H1 (cell line): Measurements from ENCODE around the gene RAB31. TPM values are rescaled to one million over a fixed set of nuclear protein-coding genes. Genes with fewer than 3 reads are reported as not detected.
A peak's percentile ranks its signal among the peaks of the same experiment; 100 is the strongest.

Source experiments
- CTCF ChIA-PET: fragments of 300-600 bp; sonication (Branson Sonifier 250); formaldehyde crosslinking; loops from one replicate; lab custom pipeline; 2021; ENCODE audit not compliant: partially characterized antibody; lab: Charles Lee
- POLR2A ChIA-PET: fragments of 300-600 bp; sonication (Branson Sonifier 250); formaldehyde crosslinking; loops from one replicate; lab custom pipeline; 2021; ENCODE audit warnings: inconsistent platforms; ENCODE audit not compliant: partially characterized antibody; lab: Charles Lee
- DNase-seq, 2 experiments: peaks; one replicate each; pipeline versions ENCODE4 v3.0.0 to v3.0.0-alpha.2; 2010 to 2022; ENCODE audit warnings: low spot score in 2 of 2, low read depth in 1 of 2, mixed read lengths in 1 of 2
- FAIRE-seq: peaks from 2 replicates; lab custom pipeline; 2011; peaks lifted over from hg19 to GRCh38; lab: Jason Lieb, UNC
- H2AFZ ChIP-seq: 2 replicates; pipeline ENCODE4 v1.8.1; 2012; ENCODE audit warnings: low read length, inconsistent platforms
- H2AK5ac ChIP-seq: 2 replicates; pipeline ENCODE4 v1.6.1; 2013; ENCODE audit warnings: low read depth, low read length
- H2BK120ac ChIP-seq: replicated peaks from 2 replicates; pipeline ENCODE3; 2013; ENCODE audit warnings: low read depth, low read length, inconsistent platforms
- H2BK12ac ChIP-seq: 2 replicates; pipeline ENCODE4 v1.6.1; 2013; ENCODE audit warnings: low read depth, low read length
- H2BK15ac ChIP-seq: 2 replicates; pipeline ENCODE4 v1.6.1; 2013; ENCODE audit warnings: low read length
- H2BK20ac ChIP-seq: 2 replicates; pipeline ENCODE4 v1.6.1; 2013; ENCODE audit warnings: low read length
- H2BK5ac ChIP-seq: 2 replicates; pipeline ENCODE4 v1.6.1; 2013; ENCODE audit warnings: low read depth, low read length
- H3K14ac ChIP-seq: 2 replicates; pipeline ENCODE4 v1.6.1; 2013; ENCODE audit warnings: inconsistent platforms; ENCODE audit not compliant: insufficient read length
- H3K18ac ChIP-seq: 2 replicates; pipeline ENCODE4 v1.6.1; 2013; ENCODE audit warnings: low read length; ENCODE audit errors: extremely low read depth
- H3K23ac ChIP-seq: 2 replicates; pipeline ENCODE4 v1.6.1; 2013; ENCODE audit warnings: inconsistent platforms; ENCODE audit not compliant: insufficient read length
- H3K23me2 ChIP-seq: 2 replicates; pipeline ENCODE4 v1.6.1; 2013; ENCODE audit warnings: low read depth, low read length
- H3K27ac ChIP-seq: 2 replicates; pipeline ENCODE4 v1.6.1; 2011; ENCODE audit warnings: low read depth, low read length, inconsistent platforms
- H3K27me3 ChIP-seq, 4 experiments: replicated peaks in 1 of 4; 1 replicate in 1 of 4; 2 replicates in 3 of 4; pipeline versions ENCODE4 v1.6.1 to v1.8.1; 2011 to 2013; ENCODE audit warnings: low read length in 3 of 4, mild to moderate bottlenecking in 3 of 4, inconsistent platforms in 2 of 4, mixed read lengths in 2 of 4, moderate library complexity in 1 of 4; ENCODE audit not compliant: control insufficient read depth in 3 of 4, insufficient read depth in 3 of 4; ENCODE audit errors: extremely low read depth in 1 of 4
- H3K36me3 ChIP-seq, 4 experiments: 2 replicates each; pipeline versions ENCODE4 v1.6.1 to v1.8.1; 2011 to 2013; ENCODE audit warnings: mild to moderate bottlenecking in 4 of 4, low read length in 3 of 4, moderate library complexity in 2 of 4, control low read depth in 1 of 4, inconsistent platforms in 1 of 4; ENCODE audit not compliant: insufficient read depth in 4 of 4, control insufficient read depth in 2 of 4
- H3K4ac ChIP-seq: replicated peaks from 2 replicates; pipeline ENCODE3; 2013; ENCODE audit warnings: low read length, low read depth, mixed read lengths, inconsistent platforms; ENCODE audit not compliant: insufficient read length
- H3K4me1 ChIP-seq, 4 experiments: replicated peaks in 1 of 4; 1 replicate in 1 of 4; 2 replicates in 3 of 4; pipeline versions ENCODE4 v1.6.1 to v1.8.1; 2011 to 2013; ENCODE audit warnings: low read length in 3 of 4, inconsistent platforms in 2 of 4, mixed read lengths in 1 of 4; ENCODE audit not compliant: insufficient read depth in 4 of 4, control insufficient read depth in 3 of 4
- H3K4me2 ChIP-seq, 2 experiments: 2 replicates each; pipeline versions ENCODE4 v1.6.1 to v1.8.1; 2011 to 2013; ENCODE audit warnings: low read depth in 2 of 2, low read length in 2 of 2, control low read depth in 1 of 2, inconsistent platforms in 1 of 2, mild to moderate bottlenecking in 1 of 2; ENCODE audit not compliant: insufficient read depth in 1 of 2
- H3K4me3 ChIP-seq, 4 experiments: fragments of 200-600, 300-600 bp in 1 of 4; sonication (generic), shearing (Covaris generic), sonication (Bioruptor Twin) in 1 of 4; 2 replicates each; pipeline versions ENCODE4 v1.5.1 to v1.8.1; 2011 to 2016; ENCODE audit warnings: low read length in 4 of 4, low read depth in 3 of 4, control low read depth in 2 of 4, inconsistent platforms in 2 of 4, mild to moderate bottlenecking in 2 of 4, mixed read lengths in 1 of 4, moderate library complexity in 1 of 4; ENCODE audit not compliant: insufficient read depth in 2 of 4; ENCODE audit errors: extremely low read depth in 1 of 4
- H3K56ac ChIP-seq: replicated peaks from 2 replicates; pipeline ENCODE3; 2013; ENCODE audit warnings: low read depth, mild to moderate bottlenecking, mixed read lengths, low read length, inconsistent platforms; ENCODE audit not compliant: insufficient read length
- H3K79me1 ChIP-seq: 2 replicates; pipeline ENCODE4 v1.6.1; 2013; ENCODE audit warnings: low read depth, low read length, control low read depth
- H3K79me2 ChIP-seq, 2 experiments: 2 replicates each; pipeline versions ENCODE4 v1.6.1 to v1.8.1; 2012 to 2013; ENCODE audit warnings: low read length in 2 of 2, mild to moderate bottlenecking in 2 of 2, inconsistent platforms in 1 of 2; ENCODE audit not compliant: insufficient read depth in 2 of 2, control insufficient read depth in 1 of 2
- H3K9ac ChIP-seq, 4 experiments: replicated peaks in 1 of 4; 1 replicate in 1 of 4; 2 replicates in 3 of 4; pipeline versions ENCODE4 v1.6.1 to v1.8.1; 2011 to 2013; ENCODE audit warnings: low read depth in 3 of 4, low read length in 3 of 4, control low read depth in 2 of 4, mild to moderate bottlenecking in 2 of 4, moderate library complexity in 2 of 4, inconsistent platforms in 1 of 4; ENCODE audit errors: extremely low read depth in 1 of 4
- H3K9me3 ChIP-seq, 2 experiments: 2 replicates each; pipeline versions ENCODE4 v1.6.1 to v1.8.1; 2012 to 2013; ENCODE audit warnings: mild to moderate bottlenecking in 2 of 2, moderate library complexity in 2 of 2, control low read depth in 1 of 2, inconsistent platforms in 1 of 2, low read depth in 1 of 2, low read length in 1 of 2, mixed read lengths in 1 of 2; ENCODE audit not compliant: insufficient read depth in 2 of 2
- H4K20me1 ChIP-seq, 2 experiments: replicated peaks in 1 of 2; 2 replicates each; pipeline versions ENCODE3 to v1.8.1; 2011 to 2013; ENCODE audit warnings: inconsistent platforms in 2 of 2, low read length in 2 of 2, mild to moderate bottlenecking in 1 of 2; ENCODE audit not compliant: insufficient read depth in 2 of 2, control insufficient read depth in 1 of 2
- H4K5ac ChIP-seq: 2 replicates; pipeline ENCODE4 v1.6.1; 2013; ENCODE audit warnings: low read length, low read depth, mixed read lengths, inconsistent platforms; ENCODE audit not compliant: insufficient read length
- H4K8ac ChIP-seq: 2 replicates; pipeline ENCODE4 v1.8.0; 2013; ENCODE audit warnings: mild to moderate bottlenecking, moderate library complexity, low read length, inconsistent platforms; ENCODE audit not compliant: insufficient read depth; ENCODE audit errors: extremely low read depth
- H4K91ac ChIP-seq: replicated peaks from 2 replicates; pipeline ENCODE3; 2013; ENCODE audit warnings: low read length, mixed read lengths, inconsistent platforms; ENCODE audit not compliant: insufficient read length
- RNF2 ChIP-seq: fragments of 200-900, 300-1000 bp; sonication (generic); IDR thresholded peaks from 2 replicates; pipeline ENCODE4 v1.7.1; 2016; ENCODE audit warnings: borderline replicate concordance, low read depth, mild to moderate bottlenecking, antibody characterized with exemption, low read length; ENCODE audit not compliant: poor library complexity, severe bottlenecking; ENCODE audit errors: missing control alignments
- polyA plus RNA-seq, 7 experiments: library from polyadenylated mRNA; depleted of rRNA in 3 of 7; stranded (reverse) in 5 of 7; unstranded in 2 of 7; fragments of >200 nt in 5 of 7; fragments of 200-250 nt in 2 of 7; gene quantifications; 1 replicate in 5 of 7; 2 replicates in 1 of 7; 4 replicates in 1 of 7; pipeline versions ENCODE4 v1.2.1 to v1.2.3, GENCODE V29; 2011 to 2013; ENCODE audit warnings: missing spikeins in 2 of 7, mixed read lengths in 2 of 7
- total RNA-seq: library from RNA; stranded (reverse); fragmentation: NEBNext Ultra II Directional; extraction: Animal tissue kit (Norgen Biotek cat#: 25700); gene quantifications from 2 replicates; pipeline ENCODE4 v1.2.1, GENCODE V29; 2021

The RAB31 gene
- total and polyA plus RNA-seq, 2 of the 8 experiments (the other 6 are each of a cell fraction or from before 2014, with no cell fraction given) = 15.2 to 40.9 TPM

DNA sequence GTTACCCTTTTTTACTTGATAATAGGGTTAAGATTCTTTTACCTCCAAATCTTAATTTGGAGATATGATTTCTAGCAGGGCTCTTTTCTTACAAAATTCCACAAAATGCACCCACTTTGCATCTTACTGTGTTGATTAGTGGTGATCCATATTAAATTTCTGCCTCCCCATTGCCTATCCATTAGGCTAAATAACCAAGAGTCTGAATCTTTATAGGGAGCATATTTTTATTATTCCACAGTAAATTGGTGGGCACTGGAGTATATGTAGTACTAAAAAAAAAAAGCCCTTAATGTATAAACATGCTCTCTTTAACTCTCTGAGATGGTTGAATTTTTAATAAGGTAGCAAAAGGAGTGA, 169.5 kb downstream of the RAB31 start:
- H2BK12ac ChIP-seq = no peak overlapping the region
- no peak for FAIRE-seq
- CTCF ChIA-PET = no interaction called here

More for the DNA sequence above, 169.5 kb downstream of the RAB31 start:
- TF ChIP-seq RNF2 = no peak
- H3K79me1 ChIP-seq = no peaks in the 10 kb centered on the region
- DNase-seq = no peak
- H2AK5ac ChIP-seq = no peak overlapping the region
- no peak overlapping the region for H2BK120ac ChIP-seq
- H2BK5ac ChIP-seq = no peak overlapping the region
- no peaks in the 10 kb centered on the region for H3K36me3 ChIP-seq
- H4K91ac ChIP-seq = no peak overlapping the region
- H2BK15ac ChIP-seq = no peak overlapping the region
- H3K4me3 ChIP-seq = no peak overlapping the region
- H4K5ac ChIP-seq = no peak overlapping the region
- H3K56ac ChIP-seq = no peak overlapping the region
- no peak overlapping the region for H3K23ac ChIP-seq
- H3K27ac ChIP-seq = no peak overlapping the region
- POLR2A ChIA-PET = no interaction called here
- no peaks in the 10 kb centered on the region for H3K23me2 ChIP-seq
- no peak overlapping the region for H3K4me2 ChIP-seq
- H3K9ac ChIP-seq = no peak overlapping the region
- no peak overlapping the region for H3K14ac ChIP-seq
- H3K18ac ChIP-seq = no peak overlapping the region
- peak overlapping the region; percentile 61; the same call in 1 of the 2 replicates for H2AFZ ChIP-seq
- H3K4me1 ChIP-seq = no peaks in the 10 kb centered on the region
- H4K20me1 ChIP-seq = no peaks in the 10 kb centered on the region
- no peak overlapping the region for H2BK20ac ChIP-seq
- H3K9me3 ChIP-seq = no peaks in the 10 kb centered on the region
- H3K4ac ChIP-seq = no peak overlapping the region
- no peaks in the 10 kb centered on the region for H3K27me3 ChIP-seq
- H4K8ac ChIP-seq = no peak overlapping the region
- no peaks in the 10 kb centered on the region for H3K79me2 ChIP-seq
